HEK293T (cell line): ENCODE measurements around the gene DNAJC3.

Experiments
- BHLHE40 ChIP-seq: fragments of 450-650 bp; IDR thresholded peaks from 2 replicates; pipeline ENCODE4 v1.6.1; 2016; ENCODE audit warnings: mild to moderate bottlenecking, moderate library complexity, borderline replicate concordance
- ELF4 ChIP-seq: fragments of 450-650 bp; IDR thresholded peaks from 2 replicates; pipeline ENCODE4 v1.6.1; 2017; ENCODE audit warnings: antibody characterized with exemption
- FOXM1 ChIP-seq: fragments of 450-650 bp; IDR thresholded peaks from 2 replicates; pipeline ENCODE4 v1.6.1; 2017; ENCODE audit warnings: mild to moderate bottlenecking, borderline replicate concordance
- LEF1 ChIP-seq: fragments of 450-650 bp; IDR thresholded peaks from 2 replicates; pipeline ENCODE4 v1.6.1; 2017; ENCODE audit warnings: mild to moderate bottlenecking, borderline replicate concordance
- NFRKB ChIP-seq: fragments of 450-650 bp; IDR thresholded peaks from 2 replicates; pipeline ENCODE4 v1.6.1; 2016; ENCODE audit warnings: mild to moderate bottlenecking, moderate library complexity
- SP1 ChIP-seq: fragments of 450-650 bp; IDR thresholded peaks from 2 replicates; pipeline ENCODE4 v1.6.1; 2017
- TARDBP ChIP-seq: fragments of 450-650 bp; IDR thresholded peaks from 2 replicates; pipeline ENCODE4 v1.6.1; 2016
- ZNF384 ChIP-seq: fragments of 450-650 bp; IDR thresholded peaks from 2 replicates; pipeline ENCODE4 v1.6.1; 2016
- TF ChIP-seq, protein P1 (sequence below): fragments of 450-650 bp; IDR thresholded peaks from 2 replicates; pipeline ENCODE4 v1.6.1; 2016

DNA sequence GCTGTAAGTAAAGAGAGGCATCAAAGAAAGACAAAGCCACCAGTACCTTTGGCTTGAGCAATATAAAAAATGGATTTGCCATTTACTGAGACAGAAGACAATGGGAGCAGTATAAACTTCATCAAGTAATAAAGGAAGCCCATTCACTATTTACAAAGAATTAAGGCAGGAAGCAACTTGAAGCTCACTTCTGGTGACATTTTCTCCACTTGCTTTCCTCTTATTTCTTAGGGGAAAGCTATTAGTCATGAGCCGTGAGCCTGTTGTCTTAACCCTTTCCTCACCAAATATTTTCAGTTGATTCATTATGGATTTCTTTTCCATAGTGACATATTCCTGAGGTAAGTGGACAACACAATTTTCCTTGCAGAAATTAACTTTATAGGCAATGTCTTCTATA is 156.8 kb downstream of the DNAJC3 start:
- TF ChIP-seq FOXM1 (no peak), ELF4 (no peak), ZNF384 (no peak), SP1 (no peak), TARDBP (no peak), BHLHE40 (no peak), NFRKB (no peak), LEF1 (no peak)
- TF ChIP-seq, protein P1, sequence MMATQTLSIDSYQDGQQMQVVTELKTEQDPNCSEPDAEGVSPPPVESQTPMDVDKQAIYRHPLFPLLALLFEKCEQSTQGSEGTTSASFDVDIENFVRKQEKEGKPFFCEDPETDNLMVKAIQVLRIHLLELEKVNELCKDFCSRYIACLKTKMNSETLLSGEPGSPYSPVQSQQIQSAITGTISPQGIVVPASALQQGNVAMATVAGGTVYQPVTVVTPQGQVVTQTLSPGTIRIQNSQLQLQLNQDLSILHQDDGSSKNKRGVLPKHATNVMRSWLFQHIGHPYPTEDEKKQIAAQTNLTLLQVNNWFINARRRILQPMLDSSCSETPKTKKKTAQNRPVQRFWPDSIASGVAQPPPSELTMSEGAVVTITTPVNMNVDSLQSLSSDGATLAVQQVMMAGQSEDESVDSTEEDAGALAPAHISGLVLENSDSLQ = no peak
